OCI-LY1 (cell line): ENCODE data around the gene CCDC88B.

Source experiments
- CTCF ChIP-seq: fragments of 200-600 bp; sonication (generic), shearing (Covaris generic); IDR thresholded peaks from 2 replicates; pipeline ENCODE4 v1.5.1; 2017; ENCODE audit warnings: mild to moderate bottlenecking, antibody characterized with exemption, low read length, moderate library complexity, mixed read lengths
- EZH2 ChIP-seq: fragments of 200-600 bp; sonication (generic), shearing (Covaris generic); IDR thresholded peaks from 2 replicates; pipeline ENCODE4 v1.8.0; 2017; ENCODE audit warnings: borderline replicate concordance, mixed run types, mild to moderate bottlenecking, antibody characterized with exemption, low read length, moderate library complexity, mixed read lengths

DNA sequence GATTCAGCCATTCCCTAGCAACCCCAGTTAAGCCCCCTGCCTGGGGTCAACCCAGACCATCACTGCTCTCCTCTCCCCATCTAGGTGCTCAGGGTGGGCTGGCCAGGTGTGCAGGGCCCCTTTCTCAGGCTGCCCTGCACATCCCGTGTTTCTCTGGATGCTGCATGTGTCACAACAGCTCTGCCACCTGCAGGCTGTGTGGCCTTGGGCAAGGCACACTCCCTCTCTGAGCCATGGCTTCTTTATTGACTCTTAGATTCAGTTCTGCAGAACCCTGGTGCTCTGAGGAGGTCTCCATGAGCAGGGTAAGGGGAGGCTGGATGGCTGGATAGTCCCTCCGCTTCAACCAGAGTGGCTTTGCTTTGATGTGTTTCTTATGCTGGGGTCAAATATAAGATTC lies 43.6 kb downstream of the CCDC88B start:
- no peak for TF ChIP-seq CTCF
- no peak for TF ChIP-seq EZH2
